Panc1 (cell line): ENCODE results near the gene ZNF764. TPM values are rescaled to one million over a fixed set of nuclear protein-coding genes. Genes with fewer than 3 reads are reported as not detected.
A peak's percentile ranks its signal among the peaks of the same experiment; 100 is the strongest.

Experiments
- ATAC-seq: fragments of 200-7000 bp; cut with Tn5 transposase; 2 replicates; pipeline ENCODE4 v1.9.1; 2020; ENCODE audit warnings: mild to moderate bottlenecking, moderate library complexity
- BruUV-seq: library from RNA; stranded (reverse); fragments of 400-500 nt; replicated peaks from 2 replicates; lab custom pipeline; 2021; lab: Mats Ljungman, UMichigan
- CTCF ChIA-PET: fragments of 300-600 bp; sonication (Branson Sonifier 250); formaldehyde crosslinking; loops from one replicate; lab custom pipeline; 2022; ENCODE audit warnings: antibody characterized with exemption; lab: Charles Lee
- POLR2A ChIA-PET: fragments of 300-600 bp; sonication (Branson Sonifier 250); formaldehyde crosslinking; loops from one replicate; lab custom pipeline; 2022; ENCODE audit warnings: antibody characterized with exemption; lab: Charles Lee
- DNase-seq: peaks from one replicate; pipeline ENCODE4 v3.0.0-alpha.2; 2010; ENCODE audit warnings: low read depth, low spot score
- H3K27ac ChIP-seq: 2 replicates; pipeline ENCODE4 v1.5.1; 2011; ENCODE audit warnings: mild to moderate bottlenecking, low read length, inconsistent platforms
- H3K27me3 ChIP-seq: fragments of 200-500 bp; sonication (Bioruptor generic); 2 replicates; pipeline ENCODE4 v1.6.0; 2014; ENCODE audit warnings: low read length, inconsistent platforms; ENCODE audit not compliant: control insufficient read depth, insufficient read depth
- H3K36me3 ChIP-seq: fragments of 200-500 bp; sonication (Bioruptor generic); 2 replicates; pipeline ENCODE4 v1.5.1; 2014; ENCODE audit warnings: inconsistent platforms, mild to moderate bottlenecking, low read length, moderate library complexity; ENCODE audit not compliant: control insufficient read depth, insufficient read depth
- H3K4me1 ChIP-seq: 2 replicates; pipeline ENCODE4 v1.5.1; 2011; ENCODE audit warnings: inconsistent platforms, mild to moderate bottlenecking, low read length, moderate library complexity; ENCODE audit not compliant: control insufficient read depth, insufficient read depth
- H3K4me3 ChIP-seq, 2 experiments: 2 replicates each; pipeline ENCODE4 v1.5.1; 2011 to 2012; ENCODE audit warnings: low read depth in 2 of 2, low read length in 2 of 2, mild to moderate bottlenecking in 2 of 2, inconsistent platforms in 1 of 2, moderate library complexity in 1 of 2
- H3K9me3 ChIP-seq: fragments of 200-500 bp; sonication (Bioruptor generic); 2 replicates; pipeline ENCODE4 v1.5.1; 2014; ENCODE audit warnings: low read depth, mild to moderate bottlenecking, inconsistent platforms, low read length, moderate library complexity; ENCODE audit not compliant: control insufficient read depth, insufficient read depth
- CTCF ChIP-seq: fragments of 450-650 bp; IDR thresholded peaks from 2 replicates; pipeline ENCODE4 v1.5.1; 2017; ENCODE audit warnings: mild to moderate bottlenecking
- POLR2AphosphoS5 ChIP-seq: IDR thresholded peaks from 2 replicates; pipeline ENCODE4 v1.6.1; 2012; ENCODE audit warnings: mild to moderate bottlenecking, low read depth, low read length, moderate library complexity
- REST ChIP-seq, 2 experiments: IDR thresholded peaks; 2 replicates each; pipeline ENCODE4 v1.6.1; 2011 to 2012; ENCODE audit warnings: low read depth in 2 of 2, control low read depth in 1 of 2, low read length in 1 of 2, mild to moderate bottlenecking in 1 of 2, moderate library complexity in 1 of 2; ENCODE audit not compliant: insufficient read depth in 1 of 2
- SIN3A ChIP-seq: IDR thresholded peaks from 2 replicates; pipeline ENCODE4 v1.6.1; 2012; ENCODE audit warnings: low read depth, mild to moderate bottlenecking, low read length, moderate library complexity, borderline replicate concordance; ENCODE audit not compliant: insufficient read depth
- TCF7L2 ChIP-seq: IDR thresholded peaks from 2 replicates; pipeline ENCODE4 v1.6.1; 2011; ENCODE audit warnings: mild to moderate bottlenecking, low read depth, low read length, inconsistent platforms
- in situ Hi-C: cut with HindIII; loops from 2 replicates; pipeline ENCODE4 v1.10.0; 2016; ENCODE audit warnings: low sequenced_read_pairs, low pct_unique_long_range_greater_than_20kb
- intact Hi-C: fragments of 100-400 bp; cut with micrococcal nuclease; formaldehyde crosslinking; loops from one replicate; pipeline ENCODE4 v1.10.0; 2022; ENCODE audit not compliant: unreplicated experiment
- total RNA-seq: library from RNA; stranded (reverse); gene quantifications from one replicate; pipeline ENCODE4 v1.2.1, GENCODE V29; 2021; ENCODE audit not compliant: unreplicated experiment

ZNF764 gene
- total RNA-seq, 1 experiment from 2014 or later: 16.7 TPM

GRCh38 chr16:30585022-30585399 lies 26.8 kb upstream of the ZNF764 start:
- no peaks in the 10 kb centered on the region for H3K36me3 ChIP-seq
- no peak for DNase-seq
- no peak; the same call in 1 of the 2 replicates for ATAC-seq
- no peaks in the 10 kb centered on the region for H3K9me3 ChIP-seq
- H3K4me3 ChIP-seq: peak overlapping the region; percentile 59 to 63
- peak overlapping the region; percentile 85 for H3K27ac ChIP-seq
- in situ Hi-C loops (no loop called here), intact Hi-C loops (no loop called here)
- TF ChIP-seq SIN3A (no peak), POLR2AphosphoS5 (no peak), TCF7L2 (no peak), CTCF (no peak), REST (IDR thresholded peaks at IDR 0.05; ENCODE audit: insufficient read depth in 1 of 2, low read depth in 2 of 2, low read length in 1 of 2) (no peak)
- BruUV-seq: no TSS peak
- ChIA-PET CTCF (no interaction called here), POLR2A (no interaction called here)
- no peaks in the 10 kb centered on the region for H3K27me3 ChIP-seq
- no peaks in the 10 kb centered on the region; the same call in 1 of the 2 replicates for H3K4me1 ChIP-seq

- POLR2A ChIA-PET: no interaction called here
- Histone ChIP-seq H3K36me3 (no peaks in the 10 kb centered on the region), H3K27ac (no peak overlapping the region), H3K9me3 (no peaks in the 10 kb centered on the region), H3K4me1 (no peaks in the 10 kb centered on the region; the same call in 1 of the 2 replicates), H3K27me3 (no peaks in the 10 kb centered on the region), H3K4me3 (no peak overlapping the region)
- no TSS peak for BruUV-seq
- in situ Hi-C loops (no loop called here), intact Hi-C loops (no loop called here)
- CTCF ChIA-PET: no interaction called here
- no peak for DNase-seq
- no peak for TF ChIP-seq REST (IDR thresholded peaks at IDR 0.05; ENCODE audit: insufficient read depth in 1 of 2, low read depth in 2 of 2, low read length in 1 of 2)
- TF ChIP-seq POLR2AphosphoS5: no peak
- no peak for TF ChIP-seq SIN3A
- TF ChIP-seq CTCF: no peak
- no peak for TF ChIP-seq TCF7L2
- ATAC-seq: no peak
These were observed 24.6 kb upstream of the ZNF764 start for GRCh38 chr16:30582611-30583340.
